GM12878 (cell line): ENCODE data around the gene EFCAB11. TPM values are rescaled to one million over a fixed set of nuclear protein-coding genes. Genes with fewer than 3 reads are reported as not detected.

Experiments
- ATF7 ChIP-seq: fragments of 450-650 bp; IDR thresholded peaks from 2 replicates; pipeline ENCODE4 v1.6.1; 2016; ENCODE audit warnings: low read depth, mild to moderate bottlenecking
- BRCA1 ChIP-seq: IDR thresholded peaks from 2 replicates; pipeline ENCODE4 v1.6.1; 2011; ENCODE audit warnings: low read depth, low read length, improper control_type of control experiment
- CREB1 ChIP-seq: IDR thresholded peaks from 2 replicates; pipeline ENCODE4 v1.6.1; 2012; ENCODE audit warnings: low read depth, mild to moderate bottlenecking, inconsistent platforms
- CTCF ChIP-seq, 3 experiments: IDR thresholded peaks in 2 of 3; conservative IDR thresholded peaks in 1 of 3; 2 replicates each; pipeline ENCODE4 v1.5.1; 2011; ENCODE audit warnings: low read depth in 3 of 3, low read length in 3 of 3, mild to moderate bottlenecking in 3 of 3, control low read depth in 2 of 3, moderate library complexity in 2 of 3, inconsistent platforms in 1 of 3, mixed read lengths in 1 of 3; ENCODE audit not compliant: control insufficient read depth in 2 of 3, insufficient read depth in 1 of 3; ENCODE audit errors: extremely low read depth in 1 of 3
- FOXM1 ChIP-seq: IDR thresholded peaks from 2 replicates; pipeline ENCODE4 v1.6.1; 2012; ENCODE audit warnings: low read depth, mild to moderate bottlenecking, inconsistent platforms, low read length, moderate library complexity
- HSF1 ChIP-seq: fragments of 150-350 bp; IDR thresholded peaks from 2 replicates; pipeline ENCODE4 v1.6.1; 2014; ENCODE audit warnings: mild to moderate bottlenecking, low read depth, low read length
- IKZF2 ChIP-seq, 2 experiments: fragments of 450-650 bp; IDR thresholded peaks; 2 replicates each; pipeline ENCODE4 v1.6.1; 2017; ENCODE audit warnings: mild to moderate bottlenecking in 2 of 2, moderate library complexity in 2 of 2
- MEF2A ChIP-seq: IDR thresholded peaks from 2 replicates; pipeline ENCODE4 v1.6.1; 2011; ENCODE audit warnings: low read depth, mild to moderate bottlenecking, low read length, moderate library complexity; ENCODE audit not compliant: insufficient read depth
- MEF2B ChIP-seq: fragments of 450-650 bp; IDR thresholded peaks from 2 replicates; pipeline ENCODE4 v1.6.1; 2018; ENCODE audit warnings: mild to moderate bottlenecking, moderate library complexity; ENCODE audit not compliant: partially characterized antibody, poor library complexity, severe bottlenecking
- NBN ChIP-seq: fragments of 450-650 bp; IDR thresholded peaks from 2 replicates; pipeline ENCODE4 v1.6.1; 2016
- NFYB ChIP-seq: IDR thresholded peaks from 2 replicates; pipeline ENCODE4 v1.6.1; 2011; ENCODE audit warnings: low read depth, mild to moderate bottlenecking, low read length, improper control_type of control experiment, moderate library complexity; ENCODE audit not compliant: insufficient read depth
- NR2C2 ChIP-seq: IDR thresholded peaks from 2 replicates; pipeline ENCODE4 v1.6.1; 2011; ENCODE audit warnings: borderline replicate concordance, low read depth; ENCODE audit not compliant: control insufficient read depth, insufficient read length
- NRF1 ChIP-seq: conservative IDR thresholded peaks from 2 replicates; pipeline ENCODE4 v1.6.1; 2011; ENCODE audit warnings: mild to moderate bottlenecking, low read depth, low read length, improper control_type of control experiment
- RFX5 ChIP-seq: IDR thresholded peaks from 2 replicates; pipeline ENCODE4 v1.6.1; 2011; ENCODE audit warnings: low read depth, low read length, improper control_type of control experiment
- SIX5 ChIP-seq: IDR thresholded peaks from 2 replicates; pipeline ENCODE4 v1.6.1; 2011; ENCODE audit warnings: mild to moderate bottlenecking, low read depth, low read length, moderate library complexity; ENCODE audit not compliant: severe bottlenecking
- TBL1XR1 ChIP-seq: IDR thresholded peaks from 2 replicates; pipeline ENCODE4 v1.6.1; 2012; ENCODE audit warnings: low read depth, low read length, improper control_type of control experiment
- polyA plus RNA-seq, 11 experiments: library from polyadenylated mRNA; depleted of rRNA in 4 of 11; unstranded in 6 of 11; stranded (reverse) in 5 of 11; fragments of >200 nt; fragmentation: Nextera tagmentation in 4 of 11; fragmentation: Illumina TruSeq in 1 of 11; extraction: Ambion mirVana in 4 of 11; extraction: Trizol in 1 of 11; gene quantifications; 1 replicate in 1 of 11; 2 replicates in 10 of 11; pipeline versions ENCODE4 v1.2.1 to v1.2.3, GENCODE V29; 2011 to 2016; ENCODE audit warnings: inconsistent platforms in 2 of 11, missing spikeins in 2 of 11, low read depth in 1 of 11
- total RNA-seq, 4 experiments: library from RNA; depleted of rRNA in 3 of 4; stranded (reverse); fragments of >200 nt in 3 of 4; fragmentation: Illumina TruSeq in 1 of 4; extraction: Trizol in 1 of 4; gene quantifications; 2 replicates each; pipeline versions ENCODE4 v1.2.1 to v1.2.3, GENCODE V29; 2013 to 2021
- TF ChIP-seq, protein P1 (sequence below): IDR thresholded peaks from 2 replicates; pipeline ENCODE4 v1.6.1; 2012; ENCODE audit warnings: low read length, inconsistent platforms
- TF ChIP-seq, protein P2 (sequence below): fragments of 450-650 bp; IDR thresholded peaks from 2 replicates; pipeline ENCODE4 v1.6.1; 2018; ENCODE audit warnings: borderline replicate concordance, mild to moderate bottlenecking; ENCODE audit not compliant: partially characterized antibody
- TF ChIP-seq, protein P3 (sequence below): fragments of 450-650 bp; IDR thresholded peaks from 2 replicates; pipeline ENCODE4 v1.6.1; 2017; ENCODE audit warnings: low read depth, mild to moderate bottlenecking, moderate library complexity

The EFCAB11 gene
- total and polyA plus RNA-seq, 10 of the 15 experiments (the other 5 are each of a cell fraction or from before 2014, with no cell fraction given), result 8.6 to 37.4 (median 18.0) TPM

- TF ChIP-seq, protein P1, sequence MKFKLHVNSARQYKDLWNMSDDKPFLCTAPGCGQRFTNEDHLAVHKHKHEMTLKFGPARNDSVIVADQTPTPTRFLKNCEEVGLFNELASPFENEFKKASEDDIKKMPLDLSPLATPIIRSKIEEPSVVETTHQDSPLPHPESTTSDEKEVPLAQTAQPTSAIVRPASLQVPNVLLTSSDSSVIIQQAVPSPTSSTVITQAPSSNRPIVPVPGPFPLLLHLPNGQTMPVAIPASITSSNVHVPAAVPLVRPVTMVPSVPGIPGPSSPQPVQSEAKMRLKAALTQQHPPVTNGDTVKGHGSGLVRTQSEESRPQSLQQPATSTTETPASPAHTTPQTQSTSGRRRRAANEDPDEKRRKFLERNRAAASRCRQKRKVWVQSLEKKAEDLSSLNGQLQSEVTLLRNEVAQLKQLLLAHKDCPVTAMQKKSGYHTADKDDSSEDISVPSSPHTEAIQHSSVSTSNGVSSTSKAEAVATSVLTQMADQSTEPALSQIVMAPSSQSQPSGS, result peak; percentile 56; the same call in 1 of the 2 replicates
- TF ChIP-seq RFX5, result no peak
- 0 out of 2 replicates have a peak, but pooled peaks have one; percentile 17 for TF ChIP-seq FOXM1
- TF ChIP-seq SIX5, result no peak
- TF ChIP-seq, protein P2, sequence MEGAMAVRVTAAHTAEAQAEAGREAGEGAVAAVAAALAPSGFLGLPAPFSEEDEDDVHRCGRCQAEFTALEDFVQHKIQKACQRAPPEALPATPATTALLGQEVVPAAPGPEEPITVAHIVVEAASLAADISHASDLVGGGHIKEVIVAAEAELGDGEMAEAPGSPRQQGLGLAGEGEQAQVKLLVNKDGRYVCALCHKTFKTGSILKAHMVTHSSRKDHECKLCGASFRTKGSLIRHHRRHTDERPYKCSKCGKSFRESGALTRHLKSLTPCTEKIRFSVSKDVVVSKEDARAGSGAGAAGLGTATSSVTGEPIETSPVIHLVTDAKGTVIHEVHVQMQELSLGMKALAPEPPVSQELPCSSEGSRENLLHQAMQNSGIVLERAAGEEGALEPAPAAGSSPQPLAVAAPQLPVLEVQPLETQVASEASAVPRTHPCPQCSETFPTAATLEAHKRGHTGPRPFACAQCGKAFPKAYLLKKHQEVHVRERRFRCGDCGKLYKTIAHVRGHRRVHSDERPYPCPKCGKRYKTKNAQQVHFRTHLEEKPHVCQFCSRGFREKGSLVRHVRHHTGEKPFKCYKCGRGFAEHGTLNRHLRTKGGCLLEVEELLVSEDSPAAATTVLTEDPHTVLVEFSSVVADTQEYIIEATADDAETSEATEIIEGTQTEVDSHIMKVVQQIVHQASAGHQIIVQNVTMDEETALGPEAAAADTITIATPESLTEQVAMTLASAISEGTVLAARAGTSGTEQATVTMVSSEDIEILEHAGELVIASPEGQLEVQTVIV, result no peak
- TF ChIP-seq NFYB, result no peak
- no peak for TF ChIP-seq NRF1
- no peak for TF ChIP-seq NR2C2
- TF ChIP-seq HSF1, result no peak
- TF ChIP-seq MEF2A, result no peak
- no peak for TF ChIP-seq BRCA1
- TF ChIP-seq IKZF2 (IDR thresholded peaks at IDR 0.05), result peak; percentile 78 to 82
- no peak for TF ChIP-seq NBN
- no peak for TF ChIP-seq MEF2B
- no peak for TF ChIP-seq ATF7
- TF ChIP-seq CTCF (IDR thresholded peaks at IDR 0.05 in 2 of 3, conservative IDR thresholded peaks at IDR 0.05 in 1 of 3; ENCODE audit: control insufficient read depth in 2 of 3, extremely low read depth in 1 of 3, insufficient read depth in 1 of 3, low read depth in 3 of 3, low read length in 3 of 3), result no peak
- TF ChIP-seq CREB1, result no peak
- TF ChIP-seq, protein P3, sequence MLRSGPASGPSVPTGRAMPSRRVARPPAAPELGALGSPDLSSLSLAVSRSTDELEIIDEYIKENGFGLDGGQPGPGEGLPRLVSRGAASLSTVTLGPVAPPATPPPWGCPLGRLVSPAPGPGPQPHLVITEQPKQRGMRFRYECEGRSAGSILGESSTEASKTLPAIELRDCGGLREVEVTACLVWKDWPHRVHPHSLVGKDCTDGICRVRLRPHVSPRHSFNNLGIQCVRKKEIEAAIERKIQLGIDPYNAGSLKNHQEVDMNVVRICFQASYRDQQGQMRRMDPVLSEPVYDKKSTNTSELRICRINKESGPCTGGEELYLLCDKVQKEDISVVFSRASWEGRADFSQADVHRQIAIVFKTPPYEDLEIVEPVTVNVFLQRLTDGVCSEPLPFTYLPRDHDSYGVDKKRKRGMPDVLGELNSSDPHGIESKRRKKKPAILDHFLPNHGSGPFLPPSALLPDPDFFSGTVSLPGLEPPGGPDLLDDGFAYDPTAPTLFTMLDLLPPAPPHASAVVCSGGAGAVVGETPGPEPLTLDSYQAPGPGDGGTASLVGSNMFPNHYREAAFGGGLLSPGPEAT, result no peak
- no peak for TF ChIP-seq TBL1XR1
These were observed 180.8 kb downstream of the EFCAB11 start (continued) for GRCh38 chr14:89773644-89774316.
